Measurements from ENCODE around the gene ZNRF1.
"Not testable (repeated sequence)": the region's sequence is repeated elsewhere in the genome, so short reads cannot be mapped to it uniquely, and the experiment has no call there.

The ZNRF1 gene

DNA sequence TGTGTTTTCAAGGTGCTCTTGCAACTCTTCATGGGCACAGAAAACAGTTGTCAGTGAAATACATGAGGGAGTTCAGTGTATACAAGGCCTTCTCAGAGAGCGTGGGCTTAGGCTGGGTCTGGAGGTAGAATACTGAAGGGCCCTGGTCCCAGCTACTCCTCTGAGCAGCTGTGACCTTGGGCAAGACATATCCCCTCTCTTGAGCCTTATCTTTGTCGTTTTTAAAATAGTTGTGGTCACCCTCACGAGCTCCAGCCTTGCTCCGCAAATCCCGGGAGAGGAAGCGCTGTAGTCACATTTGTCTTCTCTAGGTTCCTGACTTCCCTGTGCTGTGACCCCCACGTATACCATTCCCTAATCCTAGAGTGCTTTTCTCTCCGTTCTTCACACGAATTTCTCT is 3.6 kb downstream of the ZNRF1 start:
- no peak for DNase-seq (ENCODE audit: low read depth)

DNA sequence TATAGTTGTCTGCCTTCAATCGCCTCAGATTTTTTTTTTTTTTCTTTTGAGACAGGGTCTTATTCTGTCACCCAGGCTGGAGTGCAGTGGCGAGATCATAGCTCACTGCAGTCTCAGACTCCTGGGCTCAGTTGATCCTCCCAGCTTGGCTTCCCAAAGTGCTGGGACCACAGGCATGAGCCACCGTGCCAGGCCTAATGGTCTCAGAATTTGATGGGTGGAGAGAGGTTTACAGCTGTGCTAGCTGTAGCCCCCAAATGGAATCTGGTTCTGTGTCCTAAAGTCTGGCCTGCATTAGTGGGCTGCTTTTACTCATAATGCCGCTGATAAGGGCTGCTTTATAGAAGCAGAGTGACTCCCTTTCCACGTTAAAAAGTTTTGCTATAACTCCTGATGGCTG is 5.1 kb downstream of the ZNRF1 start:
- DNase-seq (ENCODE audit: low read depth): no peak

DNA sequence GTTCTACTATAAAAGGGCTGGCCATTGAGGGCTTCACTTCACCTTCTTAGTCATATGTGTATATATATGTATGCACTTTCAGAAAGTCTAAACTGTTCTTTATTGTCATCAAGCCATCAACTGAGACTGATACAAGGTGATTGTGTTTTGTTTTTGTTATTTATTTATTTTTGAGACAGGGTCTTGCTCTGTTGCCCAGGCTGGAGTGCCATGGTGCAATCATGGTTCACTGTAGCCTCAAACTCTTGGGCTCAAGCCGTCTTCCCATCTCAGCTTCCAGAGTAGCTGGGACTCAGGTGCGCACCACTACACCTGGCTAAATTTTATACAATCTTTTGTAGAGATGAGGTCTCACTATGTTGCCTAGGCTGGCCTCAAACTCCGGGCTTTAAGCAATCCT is 5.6 kb downstream of the ZNRF1 start:
- no peak for DNase-seq (ENCODE audit: low read depth)

DNA sequence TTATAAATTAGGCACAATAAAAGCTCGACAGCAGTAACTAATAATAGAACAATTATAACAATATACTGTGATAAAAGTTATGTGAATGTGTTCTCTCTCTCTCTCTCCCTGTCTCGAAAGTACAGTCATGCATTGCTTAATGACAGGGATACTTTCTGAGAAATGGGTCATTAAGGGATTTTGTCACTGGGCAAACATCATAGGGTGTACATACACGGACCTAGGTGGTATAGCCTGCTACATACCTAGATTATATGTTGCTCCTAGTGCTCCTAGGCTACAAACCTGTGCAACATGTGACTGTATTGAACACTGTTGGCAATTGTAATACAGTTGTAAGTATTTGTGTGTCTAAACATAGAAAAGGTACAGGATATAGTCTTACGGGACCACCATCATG is 6.9 kb downstream of the ZNRF1 start:
- no peak for DNase-seq (ENCODE audit: low read depth)

DNA sequence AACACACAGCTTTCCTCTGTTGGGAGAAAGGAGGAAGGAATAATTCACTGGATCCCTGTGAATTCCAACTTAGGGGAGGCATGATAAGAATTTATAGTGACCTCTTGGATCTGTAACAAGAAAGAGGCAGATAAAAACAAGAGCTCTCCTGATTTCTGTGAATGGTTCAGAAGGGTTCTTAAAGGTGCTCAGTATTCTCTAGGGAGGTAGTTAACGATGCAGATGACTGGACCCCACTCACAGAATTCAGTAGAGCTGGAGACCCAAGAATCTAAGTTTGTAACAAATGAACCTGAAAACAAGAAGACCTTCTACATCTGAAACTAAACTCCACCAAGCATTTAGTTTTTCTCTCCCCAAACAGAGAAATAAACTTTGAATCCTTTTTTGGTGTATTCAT is 8.6 kb downstream of the ZNRF1 start:
- DNase-seq (ENCODE audit: low read depth): no peak

DNA sequence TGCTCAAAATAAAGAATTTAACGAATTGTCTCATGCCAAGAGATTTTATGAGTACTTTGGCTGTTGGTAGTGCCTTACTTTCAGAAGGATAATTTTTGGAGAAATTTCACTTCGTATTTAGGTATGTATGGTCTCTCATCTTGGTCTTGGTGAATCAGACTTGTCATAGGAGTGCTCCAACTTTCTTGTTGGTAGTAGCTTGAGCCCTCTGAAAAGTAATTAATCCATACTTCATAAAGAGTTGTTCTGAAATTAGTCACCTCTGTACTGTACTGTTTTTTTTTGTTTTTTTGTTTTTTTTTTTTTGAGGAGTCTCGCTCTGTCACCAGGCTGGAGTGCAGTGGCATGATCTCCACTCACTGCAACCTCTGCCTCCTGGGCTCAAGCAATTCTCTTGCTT is 11.6 kb downstream of the ZNRF1 start:
- no peak for DNase-seq (ENCODE audit: low read depth)

DNA sequence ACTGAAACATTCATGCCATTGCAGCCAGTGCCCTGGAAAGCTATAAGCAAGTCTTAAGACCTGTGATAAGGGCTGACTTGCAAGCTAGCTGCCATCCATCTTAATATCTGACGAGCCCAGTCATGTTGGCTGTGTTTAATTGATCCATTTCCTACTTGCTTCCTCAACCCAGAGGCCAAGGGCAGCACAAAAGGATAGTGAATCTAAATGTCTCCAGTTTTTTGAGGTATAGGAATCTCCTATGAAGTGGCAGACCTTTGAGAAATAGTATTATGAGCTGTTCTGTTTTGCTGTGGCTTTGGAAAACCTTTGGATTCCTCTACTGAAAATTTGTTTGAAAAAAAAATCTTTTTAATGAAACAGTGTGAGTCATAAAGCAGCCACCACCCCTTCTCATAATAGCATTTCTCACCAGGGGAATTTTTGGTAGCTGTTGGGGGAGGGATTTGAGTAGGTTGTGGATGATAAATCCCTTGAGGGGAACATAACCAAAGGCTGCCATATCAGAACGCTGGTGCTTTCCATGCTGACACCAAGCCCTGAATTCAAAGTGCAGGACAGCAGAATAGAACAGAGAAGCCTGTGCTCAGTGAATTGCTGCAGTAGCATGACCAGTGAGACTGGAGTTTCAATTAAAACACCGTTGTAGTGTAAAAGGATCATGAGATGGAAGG is 12.9 kb downstream of the ZNRF1 start:
- DNase-seq (ENCODE audit: low read depth): no peak

DNA sequence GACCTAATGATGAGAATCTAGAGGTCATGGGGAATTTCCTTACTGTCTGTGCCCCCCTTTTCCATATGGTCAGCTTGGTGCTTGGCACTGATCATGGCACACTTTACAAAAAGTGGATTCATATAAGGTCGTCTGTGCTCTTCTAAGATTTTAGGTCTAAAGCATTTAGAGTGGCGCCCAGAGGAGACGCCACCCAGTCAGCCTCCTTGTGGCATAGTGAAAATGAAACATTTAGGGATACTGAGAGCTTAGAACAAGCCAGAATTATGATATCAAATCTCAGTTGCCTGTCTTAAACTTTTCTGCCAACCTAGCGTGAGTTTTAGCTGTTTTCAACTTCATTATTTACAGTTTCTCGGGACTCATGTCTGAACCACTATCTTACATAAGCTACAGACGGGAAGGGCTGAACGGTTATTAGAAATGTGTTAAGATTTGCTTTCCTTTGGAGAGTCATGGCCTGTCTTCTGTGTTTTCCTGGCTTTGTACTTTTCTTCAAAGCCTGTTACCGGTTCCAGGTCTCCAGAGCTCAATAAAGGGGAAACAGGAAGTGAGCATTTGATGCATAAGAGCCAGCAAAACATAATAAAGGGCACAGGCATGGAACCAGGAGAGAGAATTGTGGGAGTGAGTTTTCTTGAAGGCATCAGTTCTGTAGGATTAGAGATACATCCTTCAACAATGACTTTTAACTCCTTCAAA is 13.7 kb downstream of the ZNRF1 start:
- no peak for DNase-seq (ENCODE audit: low read depth)

DNA sequence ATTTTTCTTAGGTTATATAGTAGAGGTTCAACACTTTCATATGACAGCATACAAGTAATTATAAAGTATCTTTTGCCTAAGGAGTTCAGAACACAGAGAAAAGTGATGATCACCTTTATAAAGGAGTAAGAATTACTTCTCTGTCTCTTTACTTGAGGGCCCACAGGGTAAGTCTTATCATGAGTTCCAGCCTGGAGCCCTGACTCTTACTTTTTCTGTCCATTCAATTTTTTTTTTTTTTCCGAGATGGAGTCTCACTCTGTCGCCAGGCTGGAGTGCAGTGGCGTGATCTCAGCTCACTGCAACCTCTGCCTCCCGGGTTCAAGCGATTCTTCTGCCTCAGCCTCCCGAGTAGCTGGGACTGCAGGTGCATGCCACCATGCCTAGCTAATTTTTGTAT is 14.3 kb downstream of the ZNRF1 start:
- not testable (repeated sequence) for DNase-seq (ENCODE audit: low read depth)

DNA sequence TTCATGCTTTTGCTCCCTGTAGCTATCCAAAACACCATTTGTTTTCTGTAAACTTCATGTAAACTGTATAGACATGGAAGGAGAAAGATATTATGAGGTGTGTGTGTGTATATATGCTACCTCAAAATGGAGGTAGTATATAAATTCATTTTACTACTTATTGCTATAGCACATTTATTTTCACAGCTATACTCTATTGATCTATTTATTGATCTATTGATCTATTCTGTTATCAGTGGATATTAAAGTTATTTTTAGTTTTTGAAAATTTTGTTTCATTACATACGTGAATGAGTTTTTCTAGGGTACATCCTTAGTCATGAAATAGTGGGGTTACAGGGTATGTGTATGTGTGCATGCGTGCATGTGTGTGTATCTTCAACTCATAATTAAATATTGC is 15.5 kb downstream of the ZNRF1 start:
- DNase-seq (ENCODE audit: low read depth): no peak

DNA sequence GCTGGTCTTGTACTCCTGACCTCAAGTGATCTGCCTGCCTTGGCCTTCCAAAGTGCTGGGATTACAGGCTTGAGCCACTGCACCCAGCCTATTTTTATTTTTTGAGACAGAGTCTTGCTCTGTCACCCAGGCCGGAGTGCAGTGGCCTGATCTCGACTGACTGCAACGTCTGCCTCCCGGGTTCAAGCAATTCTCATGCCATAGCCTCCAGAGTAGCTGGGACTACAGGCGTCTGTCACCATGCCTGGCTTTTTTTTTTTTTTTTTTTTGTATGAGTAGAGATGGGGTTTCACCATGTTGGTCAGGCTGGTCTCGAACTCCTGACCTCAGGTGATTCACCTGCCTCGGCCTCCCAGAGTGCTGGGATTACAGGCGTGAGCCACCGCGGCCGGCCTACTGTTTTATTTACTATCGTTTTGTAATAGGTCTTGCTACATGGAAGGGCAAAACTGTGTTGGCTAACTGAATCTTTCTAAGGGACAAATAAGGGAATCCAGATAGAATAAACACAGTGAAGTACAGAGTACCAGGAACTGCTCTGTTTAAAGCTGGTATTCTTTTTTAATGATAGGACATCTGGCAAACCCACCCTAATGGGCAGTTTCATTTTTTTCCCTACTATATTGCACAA is 17.7 kb downstream of the ZNRF1 start:
- DNase-seq (ENCODE audit: low read depth): not testable (repeated sequence)

DNA sequence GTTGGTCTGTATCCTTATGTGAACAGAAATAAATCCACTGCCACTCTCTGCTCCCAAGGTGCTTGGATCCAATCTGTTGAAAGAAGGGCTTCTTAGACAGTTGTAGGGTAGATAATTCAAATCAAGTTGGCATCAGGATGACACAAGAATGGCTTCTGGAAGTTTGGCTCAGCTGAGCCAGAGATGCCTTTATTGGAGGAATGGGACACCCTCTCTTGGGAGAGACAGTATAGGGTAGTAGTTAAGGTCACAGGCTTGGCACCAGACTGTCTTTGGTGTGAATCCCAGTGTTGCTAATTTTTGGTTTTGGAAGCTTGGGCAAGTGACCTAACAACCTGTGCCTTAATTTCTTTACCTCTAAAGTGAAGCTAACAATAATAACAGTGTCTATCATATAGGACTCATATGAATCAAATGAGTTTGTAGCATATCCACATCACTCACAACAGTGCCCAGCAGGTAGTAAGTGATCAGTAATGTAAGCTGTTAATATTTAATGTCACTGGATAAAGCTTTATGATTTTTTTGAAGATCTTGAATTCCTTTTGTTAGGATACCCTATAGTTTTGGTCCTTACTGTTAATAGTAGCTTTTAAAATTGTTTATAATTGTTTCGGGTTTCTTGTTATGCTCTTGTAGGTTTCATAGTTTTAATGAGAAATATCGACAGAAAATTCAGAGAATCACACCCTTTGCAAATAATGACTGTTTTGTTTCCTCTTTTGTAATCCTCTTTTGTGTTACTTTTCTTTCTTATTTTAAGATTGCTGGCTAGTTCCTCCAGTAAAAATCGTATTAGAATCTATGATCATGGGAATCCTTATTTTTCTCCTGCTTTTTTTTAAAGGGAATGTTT is 19.1 kb downstream of the ZNRF1 start:
- no peak for DNase-seq (ENCODE audit: low read depth)

DNA sequence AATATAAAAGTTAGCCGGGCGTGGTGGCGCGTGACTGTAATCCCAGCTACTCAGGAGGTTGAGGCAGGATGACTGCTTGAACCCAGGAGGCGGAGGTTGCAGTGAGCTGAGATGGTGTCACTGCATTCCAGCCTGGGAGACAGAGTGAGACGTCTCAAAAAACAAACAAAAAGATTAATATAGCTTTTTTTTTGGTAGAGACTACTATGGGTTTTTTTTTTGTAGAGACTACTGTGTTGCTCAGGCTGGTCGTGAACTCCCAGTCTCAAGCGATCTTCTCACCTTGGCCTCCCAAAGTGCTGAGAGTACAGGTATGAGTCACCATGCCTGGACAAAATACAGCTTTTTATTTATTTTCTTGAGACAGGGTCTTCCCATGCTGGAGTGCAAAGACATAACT is 20.2 kb downstream of the ZNRF1 start:
- no peak for DNase-seq (ENCODE audit: low read depth)

DNA sequence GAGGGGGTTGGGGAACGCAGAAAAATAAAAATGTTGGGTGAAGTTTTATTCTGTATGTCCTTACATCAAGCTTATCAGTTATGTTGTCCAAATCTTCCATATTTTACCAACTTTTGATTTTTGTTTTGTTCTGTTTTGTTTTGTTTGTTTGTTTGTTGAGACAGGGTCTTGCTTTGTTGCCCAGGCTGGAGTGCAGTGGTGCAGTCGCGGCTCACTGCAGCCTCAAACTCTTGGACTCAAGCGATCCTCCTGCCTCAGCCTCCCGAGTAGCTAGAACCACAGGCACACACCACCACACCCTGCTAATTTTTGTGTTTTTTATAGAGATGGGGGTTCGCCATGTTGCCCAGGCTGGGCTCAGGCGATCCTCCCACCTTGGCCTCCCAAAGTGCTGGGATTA is 20.8 kb downstream of the ZNRF1 start:
- DNase-seq (ENCODE audit: low read depth): no peak

DNA sequence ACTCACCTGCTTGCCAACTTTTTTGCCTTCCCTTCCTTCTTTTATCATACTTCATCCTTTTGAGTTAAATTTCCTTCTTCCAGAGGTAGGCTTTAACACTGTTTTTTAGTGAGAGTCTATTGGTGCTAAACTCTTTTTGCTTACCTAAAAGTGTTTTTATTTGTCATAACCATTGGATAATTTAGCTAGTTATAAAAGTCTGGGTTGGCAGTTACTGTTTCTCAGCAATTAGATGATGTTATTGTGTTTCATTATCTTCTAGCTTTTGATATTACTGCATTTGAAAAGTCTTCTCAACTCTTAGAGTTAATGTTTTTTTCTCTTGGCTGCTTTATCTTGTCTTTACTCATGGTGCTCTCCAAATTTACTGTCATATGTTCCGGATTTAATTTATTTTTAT is 22.6 kb downstream of the ZNRF1 start:
- no peak for DNase-seq (ENCODE audit: low read depth)

DNA sequence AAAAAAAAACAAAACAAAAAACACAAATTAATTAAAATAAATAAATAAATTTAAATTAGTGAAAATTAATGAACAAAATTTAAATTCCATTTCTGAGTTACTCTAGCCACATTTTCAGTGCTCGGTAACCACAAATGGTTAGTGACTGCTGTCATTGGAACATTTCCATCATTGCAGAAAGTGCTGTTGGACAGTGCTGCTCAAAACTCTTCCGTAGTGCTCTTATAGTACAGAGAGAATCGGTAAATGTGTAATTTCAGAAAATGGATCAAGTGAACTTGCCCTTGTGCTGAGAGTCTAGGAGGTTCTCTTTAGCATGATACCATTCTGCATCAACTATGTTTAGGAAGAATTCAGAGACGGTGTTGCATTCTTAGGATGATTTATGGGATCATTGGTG is 23.7 kb downstream of the ZNRF1 start:
- DNase-seq (ENCODE audit: low read depth): no peak

DNA sequence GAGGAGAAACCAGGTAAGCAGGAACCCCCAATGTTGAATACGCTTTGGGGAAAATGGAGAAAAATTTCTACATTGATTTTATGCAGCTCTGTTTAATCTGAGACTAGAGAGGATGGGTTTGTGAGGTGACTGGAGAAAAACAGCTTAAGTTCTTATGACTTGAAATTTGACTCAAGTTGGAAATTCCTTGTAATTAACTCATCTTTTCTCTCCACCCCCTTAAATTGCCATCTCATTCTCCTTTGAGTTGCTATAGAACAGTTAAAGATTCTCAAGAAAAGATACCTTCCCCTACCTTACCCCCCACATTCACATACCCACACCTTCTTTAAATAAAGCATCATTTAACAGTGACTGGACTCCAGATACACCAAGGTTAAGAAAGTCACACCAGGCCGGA is 24.2 kb downstream of the ZNRF1 start:
- DNase-seq (ENCODE audit: low read depth): no peak

DNA sequence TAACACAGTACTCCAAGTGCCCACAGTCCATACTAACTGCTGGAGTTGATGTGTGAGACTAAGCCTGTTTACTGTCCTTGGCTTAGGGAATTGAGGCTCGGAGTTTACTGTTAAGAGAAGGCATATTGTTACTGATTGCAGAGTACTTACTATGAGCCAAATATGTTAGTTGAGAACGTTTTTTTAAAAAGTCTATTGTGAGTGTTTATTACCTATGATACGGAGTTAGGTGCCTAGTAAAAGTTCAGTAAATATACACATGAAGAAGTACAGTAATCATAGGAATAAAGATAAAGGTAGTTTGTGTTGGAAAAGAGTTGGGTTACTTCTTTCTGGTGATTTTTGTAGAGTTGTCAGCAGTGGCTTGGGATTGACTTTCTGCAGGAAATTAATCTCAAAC is 25.4 kb downstream of the ZNRF1 start:
- no peak for DNase-seq (ENCODE audit: low read depth)

DNA sequence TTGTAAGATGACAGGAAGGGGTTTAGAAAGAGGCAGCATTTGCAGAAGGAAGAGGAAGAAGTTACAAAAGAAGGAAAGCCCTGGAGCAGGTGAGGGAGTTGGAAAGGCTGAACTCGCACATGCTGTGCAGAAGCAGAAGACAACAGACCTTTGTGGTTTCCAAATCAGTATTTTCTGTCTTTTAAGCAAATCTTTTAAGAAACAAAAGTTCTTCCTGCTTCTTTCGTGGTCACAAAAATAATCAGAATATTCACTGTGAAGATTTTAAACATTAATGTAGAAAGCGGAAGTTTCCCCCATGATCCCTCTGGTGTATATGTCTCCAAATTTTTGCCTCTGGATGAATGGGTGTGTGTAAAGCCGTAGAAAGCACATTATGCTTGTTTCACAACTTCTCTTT is 25.8 kb downstream of the ZNRF1 start:
- no peak for DNase-seq (ENCODE audit: low read depth)

DNA sequence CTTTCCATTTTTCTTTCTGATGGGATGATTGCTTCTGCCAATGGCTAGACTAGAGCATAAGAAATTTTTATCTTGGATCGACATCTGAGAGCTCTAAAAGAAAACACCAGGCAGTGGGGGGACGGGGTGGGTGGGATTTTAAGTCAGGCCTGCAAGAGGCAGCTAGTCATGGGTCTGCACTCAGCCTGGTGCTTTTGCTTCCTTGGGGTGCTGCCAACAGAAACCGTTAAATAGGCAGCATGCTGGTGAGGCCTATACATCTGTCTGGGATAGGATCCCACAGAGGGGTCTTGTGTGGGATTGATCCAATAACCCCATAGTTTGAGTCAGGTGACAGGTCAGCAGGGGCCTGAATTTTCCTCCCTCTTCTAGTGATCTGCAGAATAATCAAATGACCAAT is 26.9 kb downstream of the ZNRF1 start:
- DNase-seq (ENCODE audit: low read depth): no peak

DNA sequence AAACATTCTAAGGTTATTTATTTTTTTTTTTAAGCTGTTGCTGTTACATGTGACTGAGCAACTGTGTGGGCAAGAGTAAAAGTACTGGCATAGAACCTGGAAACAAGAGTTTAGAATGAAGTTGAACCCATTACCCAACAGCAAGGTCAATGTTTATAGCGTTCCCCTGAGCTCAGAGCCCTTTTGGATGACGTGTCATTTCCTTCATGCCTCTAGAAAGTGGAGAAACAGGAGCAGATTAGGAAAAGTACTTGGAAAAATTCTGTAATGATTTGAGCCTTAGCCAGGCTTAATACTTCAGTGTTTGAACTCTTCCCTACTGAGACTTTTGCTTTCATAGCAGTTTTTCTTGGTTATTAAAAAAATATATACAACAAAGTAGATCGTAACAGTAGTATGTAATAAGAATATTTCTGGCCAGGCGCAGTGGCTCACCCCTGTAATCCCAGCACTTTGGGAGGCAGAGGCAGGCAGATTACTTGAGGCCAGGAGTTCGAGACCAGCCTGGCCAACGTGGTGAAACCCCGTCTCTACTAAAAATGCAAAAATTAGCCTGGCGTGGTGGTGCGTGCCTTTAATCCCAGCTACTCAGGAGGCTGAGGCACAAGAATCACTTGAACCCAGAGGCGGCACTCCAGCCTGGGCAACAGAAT is 27.5 kb downstream of the ZNRF1 start:
- DNase-seq (ENCODE audit: low read depth): not testable (repeated sequence)

DNA sequence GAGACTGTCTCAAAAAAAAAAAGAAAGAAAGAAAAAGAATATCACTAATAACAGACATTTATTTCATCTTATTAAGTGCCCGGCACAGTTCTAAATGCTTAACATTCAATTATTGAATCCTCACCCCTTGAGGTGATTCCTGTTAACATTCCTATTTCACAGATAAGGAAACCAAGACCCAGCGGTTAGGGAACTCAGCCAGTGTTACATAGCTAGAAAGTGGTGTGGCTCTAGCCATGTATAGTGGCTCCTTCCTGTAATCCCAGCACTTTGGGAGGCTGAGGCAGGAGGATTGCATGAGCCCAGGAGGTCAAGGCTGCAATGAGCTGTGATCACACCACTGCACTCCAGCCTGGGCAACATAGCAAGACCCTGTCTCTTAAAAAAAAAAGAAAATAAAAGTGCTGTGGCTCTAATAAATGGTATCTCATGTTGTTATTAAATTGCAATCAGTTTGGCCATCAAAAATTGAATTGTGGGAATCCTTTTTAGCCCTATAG is 28.1 kb downstream of the ZNRF1 start:
- no peak for DNase-seq (ENCODE audit: low read depth)
